ENCODE results near the gene ZNG1F.
"Not testable (repeated sequence)": the region's sequence is repeated elsewhere in the genome, so short reads cannot be mapped to it uniquely, and the experiment has no call there.

GRCh38 chr9:41174994-41175393 is 14.1 kb downstream of the ZNG1F start:
- TF ChIP-seq POLR2A, CTCF (IDR thresholded peaks at IDR 0.05): not testable (repeated sequence)

Measured in esophagus squamous epithelium (tissue), 4 donors.